Kidney (tissue), 14 donors: ENCODE data around the gene FSD1L. TPM values are rescaled to one million over a fixed set of nuclear protein-coding genes. Genes with fewer than 3 reads are reported as not detected.

Experiments used
- DNase-seq, 5 donors: peaks; one replicate each; pipeline ENCODE4 v3.0.0-alpha.2; 2013 to 2020
- FAIRE-seq: peaks from 2 replicates; lab custom pipeline; 2012; peaks lifted over from hg19 to GRCh38; lab: Jason Lieb, UNC
- H3K27ac ChIP-seq, 2 donors: one replicate each; pipeline ENCODE4 v1.7.0; 2013; ENCODE audit warnings: low read depth in 2 of 2, low read length in 2 of 2, inconsistent platforms in 1 of 2
- H3K27me3 ChIP-seq: one replicate; pipeline ENCODE4 v1.7.1; 2013; ENCODE audit warnings: low read length, inconsistent platforms; ENCODE audit not compliant: control insufficient read depth, insufficient read depth
- H3K36me3 ChIP-seq, 3 donors: one replicate each; pipeline versions ENCODE4 v1.7.0 to v1.7.1; 2013; ENCODE audit warnings: low read length in 3 of 3, control low read depth in 1 of 3, inconsistent platforms in 1 of 3; ENCODE audit not compliant: insufficient read depth in 3 of 3, control insufficient read depth in 2 of 3
- H3K4me1 ChIP-seq, 3 donors: one replicate each; pipeline versions ENCODE4 v1.7.0 to v1.7.1; 2013; ENCODE audit warnings: low read length in 3 of 3, inconsistent platforms in 1 of 3, low read depth in 1 of 3; ENCODE audit not compliant: control insufficient read depth in 2 of 3, insufficient read depth in 2 of 3
- H3K4me3 ChIP-seq, 3 donors: one replicate each; pipeline versions ENCODE4 v1.7.0 to v1.8.1; 2013; ENCODE audit warnings: low read length in 3 of 3, control low read depth in 1 of 3, inconsistent platforms in 1 of 3
- H3K9ac ChIP-seq, 3 donors: one replicate each; pipeline versions ENCODE4 v1.7.0 to v1.7.1; 2013; ENCODE audit warnings: low read length in 3 of 3, control low read depth in 1 of 3, inconsistent platforms in 1 of 3
- H3K9me3 ChIP-seq, 3 donors: one replicate each; pipeline versions ENCODE4 v1.7.0 to v1.7.1; 2013; ENCODE audit warnings: low read length in 3 of 3, control low read depth in 1 of 3, inconsistent platforms in 1 of 3; ENCODE audit not compliant: control insufficient read depth in 2 of 3, insufficient read depth in 1 of 3
- CTCF ChIP-seq: IDR thresholded peaks from 3 replicates; pipeline ENCODE4 v1.5.1; 2012; ENCODE audit warnings: mild to moderate bottlenecking, moderate library complexity, borderline replicate concordance; ENCODE audit not compliant: insufficient read depth; ENCODE audit errors: extremely low read depth
- intact Hi-C: fragments of 100-400 bp; cut with DNase I; formaldehyde crosslinking; loops from one replicate; pipeline ENCODE4 v1.11.1; 2022
- polyA plus RNA-seq: library from polyadenylated mRNA; stranded (reverse); fragments of 350-450 nt; fragmentation: Illumina TruSeq; extraction: RNeasy Lipid Tissue Mini Kit (QIAGEN cat#74804); gene quantifications from one replicate; pipeline ENCODE4 v1.2.3, GENCODE V29; 2014; ENCODE audit warnings: low read depth, low replicate concordance; ENCODE audit not compliant: insufficient read depth
- total RNA-seq: library from RNA; stranded (reverse); fragmentation: NEBNext Ultra II Directional; extraction: Animal tissue kit (Norgen Biotek cat#: 25700); gene quantifications from one replicate; pipeline ENCODE4 v1.2.1, GENCODE V29; 2021
- donor health status: control.
- donor health status: control.
- donor health status: control.
- donor health status: control.
- donor health status: control.
- donor health status: DM: yes; HTN: yes; CAD: no.
- donor health status: Normal renal cell carcinoma (clear cell type).

FSD1L gene
- total and polyA plus RNA-seq, 2 donors from 2014 or later, result 1.4 to 13.2 TPM

DNA sequence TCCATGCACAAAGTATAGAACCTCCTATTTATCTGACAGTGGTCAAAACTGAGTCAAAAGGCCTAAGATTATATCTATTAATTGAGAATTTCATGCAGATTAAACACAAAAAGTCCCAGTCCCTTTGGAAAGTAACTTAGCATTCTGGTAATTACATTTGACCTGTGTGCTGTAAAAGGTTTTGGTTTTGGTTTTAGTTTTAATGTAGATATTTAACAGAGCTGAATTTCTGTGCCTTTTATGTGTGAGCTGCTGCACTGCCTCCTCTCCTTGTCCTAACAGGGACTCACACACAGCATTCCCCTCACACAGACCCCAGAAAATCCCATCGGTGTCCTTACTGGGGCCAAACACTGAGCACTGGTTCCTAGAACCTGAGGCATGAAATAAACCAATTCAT is 31.0 kb upstream of the FSD1L start:
- H3K27me3 ChIP-seq, result no peaks in the 10 kb centered on the region
- H3K4me1 ChIP-seq, result peaks cover 0 to 2% (median 0%) of the 10 kb centered on the region in 3 donors
- H3K27ac ChIP-seq, result no peak overlapping the region
- intact Hi-C loops, result loop anchor here (10.0 kb wide), 1 partner anchor 242 kb away; no protein-coding TSS in a partner anchor
- no peak for TF ChIP-seq CTCF
- H3K9me3 ChIP-seq, result no peaks in the 10 kb centered on the region
- DNase-seq (no peak), FAIRE-seq (no peak)
- H3K4me3 ChIP-seq, result no peak overlapping the region
- H3K36me3 ChIP-seq, result no peaks in the 10 kb centered on the region
- no peak overlapping the region for H3K9ac ChIP-seq

DNA sequence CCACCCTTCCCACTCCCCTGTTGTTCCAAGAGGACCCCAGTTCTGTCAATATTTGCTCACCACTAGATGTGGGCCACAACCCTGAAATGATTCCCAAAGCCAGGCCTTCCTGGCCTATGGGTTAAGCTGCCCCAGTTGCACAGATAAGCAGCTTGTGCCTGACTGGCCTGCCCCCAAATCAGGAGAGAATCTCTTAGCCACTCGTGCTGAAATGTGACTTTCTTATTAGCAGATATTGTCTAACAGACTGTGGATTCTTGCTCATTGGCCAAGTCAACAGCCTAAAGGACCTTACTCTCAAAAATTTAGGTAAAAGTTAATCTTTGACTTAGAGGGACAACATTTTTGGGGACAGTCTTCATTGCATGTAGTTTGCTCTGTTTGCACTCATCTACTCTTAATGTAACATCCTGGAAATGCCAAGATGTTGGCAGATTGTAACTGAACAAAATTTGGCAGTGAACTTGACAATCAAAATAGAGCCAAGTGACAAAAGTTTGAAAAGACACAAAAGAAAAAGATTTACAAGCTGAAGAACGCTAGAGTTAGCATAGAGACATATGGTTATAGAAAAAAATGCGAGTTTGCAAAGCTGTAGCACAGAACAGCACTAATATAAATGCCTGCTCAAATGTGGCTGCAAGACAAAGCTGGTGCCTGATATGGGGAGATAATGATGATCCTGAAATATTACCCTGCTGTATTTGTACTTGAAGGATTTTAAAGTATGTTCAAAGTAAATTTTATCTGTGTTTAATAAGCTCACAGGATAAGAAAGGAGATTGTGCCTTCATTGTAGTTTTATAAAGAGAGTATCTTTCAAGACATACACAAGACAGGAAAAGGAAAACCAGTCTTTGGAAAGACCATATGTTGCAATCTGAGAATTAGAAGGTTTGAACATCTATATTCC is 29.0 kb upstream of the FSD1L start:
- Histone ChIP-seq H3K4me3 (no peak overlapping the region), H3K9me3 (no peaks in the 10 kb centered on the region), H3K9ac (no peak overlapping the region), H3K27ac (no peak overlapping the region), H3K4me1 (peaks cover 0 to 2% (median 0%) of the 10 kb centered on the region in 3 donors), H3K27me3 (no peaks in the 10 kb centered on the region), H3K36me3 (no peaks in the 10 kb centered on the region)
- TF ChIP-seq CTCF, result no peak
- DNase-seq, result no peak
- intact Hi-C loops, result loop anchor here (10.0 kb wide), 1 partner anchor 244 kb away; no protein-coding TSS in a partner anchor
- FAIRE-seq, result no peak

DNA sequence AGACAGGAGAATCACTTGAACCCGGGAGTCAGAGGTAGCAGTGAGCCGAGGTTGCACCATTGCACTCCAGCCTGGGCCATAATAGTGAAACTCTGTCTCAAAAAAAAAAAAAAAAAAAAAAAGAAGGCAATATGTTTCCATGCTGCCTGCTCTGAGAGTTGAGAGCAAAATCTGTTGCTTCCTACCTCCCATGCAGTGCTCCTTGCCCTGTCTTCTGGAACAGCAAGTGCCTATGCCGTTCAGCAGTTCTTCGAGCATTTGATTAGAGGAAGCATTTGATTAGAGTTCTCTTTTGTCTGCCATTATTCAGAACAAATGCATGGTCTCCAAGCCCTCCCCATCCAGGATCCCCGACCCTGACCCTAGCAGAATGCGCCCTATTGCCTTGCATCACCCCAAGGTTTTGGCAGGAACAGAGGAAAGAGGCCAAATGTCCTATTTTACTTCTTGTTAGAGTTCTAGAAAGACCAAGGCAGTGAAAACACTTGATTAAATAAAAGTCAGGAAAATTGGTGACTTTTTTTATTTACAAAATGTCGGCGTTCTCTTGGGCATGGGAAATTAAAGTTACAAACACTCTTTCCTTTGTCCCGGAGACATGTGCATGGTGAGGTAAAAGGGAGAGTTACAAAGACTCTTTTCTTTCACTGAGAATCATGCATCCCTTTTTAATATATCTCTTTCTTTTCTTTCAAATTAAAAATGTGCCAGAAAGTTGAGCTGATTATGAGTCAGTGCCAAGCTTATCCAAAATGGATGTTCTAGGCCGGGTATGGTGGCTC is 27.8 kb upstream of the FSD1L start:
- H3K27ac ChIP-seq, result no peak overlapping the region
- peaks cover 0 to 2% (median 0%) of the 10 kb centered on the region in 3 donors for H3K4me1 ChIP-seq
- H3K27me3 ChIP-seq, result no peaks in the 10 kb centered on the region
- no peak for FAIRE-seq
- no peak overlapping the region for H3K9ac ChIP-seq
- H3K9me3 ChIP-seq, result no peaks in the 10 kb centered on the region
- no peak for DNase-seq
- intact Hi-C loops, result loop anchor here (10.0 kb wide), 1 partner anchor 245 kb away; no protein-coding TSS in a partner anchor
- H3K36me3 ChIP-seq, result no peaks in the 10 kb centered on the region
- TF ChIP-seq CTCF, result no peak
- no peak overlapping the region for H3K4me3 ChIP-seq
